SK-N-MC (cell line): Measurements from ENCODE around the gene GREM1.

ENCODE experiments used
- DNase-seq: peaks from one replicate; pipeline ENCODE4 v3.0.0-alpha.2; 2011; ENCODE audit warnings: low read depth, low spot score
- H3K27ac ChIP-seq: fragments of 200-600 bp; sonication (generic); 2 replicates; pipeline ENCODE4 v1.5.1; 2016; ENCODE audit warnings: mixed run types
- H3K36me3 ChIP-seq: fragments of 200-600 bp; sonication (generic); 2 replicates; pipeline ENCODE4 v1.6.1; 2017; ENCODE audit warnings: antibody characterized with exemption, low read length, mixed read lengths; ENCODE audit not compliant: insufficient read depth
- H3K4me3 ChIP-seq: fragments of 200-600 bp; sonication (generic); 2 replicates; pipeline ENCODE4 v1.5.1; 2016
- H3K9ac ChIP-seq: fragments of 200-600 bp; sonication (generic); 2 replicates; pipeline ENCODE4 v1.8.0; 2017; ENCODE audit warnings: mixed run types, mixed read lengths; ENCODE audit not compliant: insufficient read length
- H3K9me3 ChIP-seq: fragments of 200-600 bp; sonication (generic); 2 replicates; pipeline ENCODE4 v1.6.1; 2017; ENCODE audit warnings: low read depth, mild to moderate bottlenecking, antibody characterized with exemption, low read length, moderate library complexity, mixed read lengths
- EZH2 ChIP-seq: fragments of 200-600 bp; sonication (generic); IDR thresholded peaks from one replicate; pipeline ENCODE4 v1.6.1; 2017; ENCODE audit warnings: antibody characterized with exemption
- FOXP2 ChIP-seq: optimal IDR thresholded peaks from 2 replicates; pipeline ENCODE3; 2011; ENCODE audit warnings: mild to moderate bottlenecking, moderate library complexity; ENCODE audit not compliant: insufficient read depth; ENCODE audit errors: extremely low read length, control extremely low read depth
- POLR2AphosphoS5 ChIP-seq: IDR thresholded peaks from 2 replicates; pipeline ENCODE4 v1.6.1; 2012; ENCODE audit warnings: mild to moderate bottlenecking, low read depth, low read length, borderline replicate concordance

GREM1 gene

GRCh38 chr15:32677238-32677750, 40.5 kb upstream of the GREM1 start:
- no peaks in the 10 kb centered on the region for H3K9me3 ChIP-seq
- no peak overlapping the region for H3K27ac ChIP-seq
- H3K4me3 ChIP-seq = no peak overlapping the region
- no peaks in the 10 kb centered on the region for H3K36me3 ChIP-seq
- no peak overlapping the region for H3K9ac ChIP-seq
- no peak for TF ChIP-seq EZH2
- no peak for TF ChIP-seq FOXP2
- no peak for TF ChIP-seq POLR2AphosphoS5
- no peak for DNase-seq

DNA sequence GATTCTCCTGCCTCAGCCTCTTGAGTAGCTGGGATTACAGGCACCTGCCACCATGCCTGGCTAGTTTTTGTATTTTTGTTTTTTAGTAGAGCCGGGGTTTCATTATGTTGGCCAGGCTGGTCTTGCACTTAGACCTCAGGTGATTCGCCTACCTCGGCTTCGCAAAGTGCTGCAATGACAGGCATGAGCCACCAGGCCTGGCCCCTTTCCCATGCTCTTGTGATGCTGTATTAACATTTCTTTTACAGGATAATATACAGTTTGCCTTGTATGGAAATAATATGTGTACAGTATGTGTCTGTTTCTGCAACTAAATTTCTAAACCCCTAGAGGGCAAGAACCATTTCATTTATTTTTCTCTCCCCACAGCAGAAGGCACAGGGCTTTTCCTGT, 38.5 kb upstream of the GREM1 start:
- no peak overlapping the region for H3K4me3 ChIP-seq
- no peaks in the 10 kb centered on the region for H3K36me3 ChIP-seq
- no peak for DNase-seq
- TF ChIP-seq FOXP2 = no peak
- no peak for TF ChIP-seq EZH2
- no peak for TF ChIP-seq POLR2AphosphoS5
- no peaks in the 10 kb centered on the region for H3K9me3 ChIP-seq
- no peak overlapping the region for H3K9ac ChIP-seq
- no peak overlapping the region for H3K27ac ChIP-seq

- no peak overlapping the region for H3K9ac ChIP-seq
- no peak for DNase-seq
- no peak overlapping the region for H3K27ac ChIP-seq
- no peak for TF ChIP-seq EZH2
- no peak for TF ChIP-seq FOXP2
- no peak for TF ChIP-seq POLR2AphosphoS5
- no peaks in the 10 kb centered on the region for H3K36me3 ChIP-seq
- no peaks in the 10 kb centered on the region for H3K9me3 ChIP-seq
- H3K4me3 ChIP-seq = no peak overlapping the region
Observed at GRCh38 chr15:32682569-32682968, 35.2 kb upstream of the GREM1 start.

- DNase-seq = no peak
- no peaks in the 10 kb centered on the region for H3K9me3 ChIP-seq
- no peak overlapping the region for H3K4me3 ChIP-seq
- H3K27ac ChIP-seq = no peak overlapping the region
- H3K9ac ChIP-seq = no peak overlapping the region
- H3K36me3 ChIP-seq = no peaks in the 10 kb centered on the region
- no peak for TF ChIP-seq EZH2
- no peak for TF ChIP-seq POLR2AphosphoS5
- no peak for TF ChIP-seq FOXP2
Observed at GRCh38 chr15:32682977-32683630, 34.7 kb upstream of the GREM1 start.

- Histone ChIP-seq H3K9me3 (no peaks in the 10 kb centered on the region), H3K27ac (no peak overlapping the region), H3K36me3 (no peaks in the 10 kb centered on the region), H3K4me3 (no peak overlapping the region), H3K9ac (no peak overlapping the region)
- TF ChIP-seq POLR2AphosphoS5 (no peak), FOXP2 (no peak), EZH2 (no peak)
- no peak for DNase-seq
Observed at GRCh38 chr15:32683906-32684584, 33.8 kb upstream of the GREM1 start.

DNA sequence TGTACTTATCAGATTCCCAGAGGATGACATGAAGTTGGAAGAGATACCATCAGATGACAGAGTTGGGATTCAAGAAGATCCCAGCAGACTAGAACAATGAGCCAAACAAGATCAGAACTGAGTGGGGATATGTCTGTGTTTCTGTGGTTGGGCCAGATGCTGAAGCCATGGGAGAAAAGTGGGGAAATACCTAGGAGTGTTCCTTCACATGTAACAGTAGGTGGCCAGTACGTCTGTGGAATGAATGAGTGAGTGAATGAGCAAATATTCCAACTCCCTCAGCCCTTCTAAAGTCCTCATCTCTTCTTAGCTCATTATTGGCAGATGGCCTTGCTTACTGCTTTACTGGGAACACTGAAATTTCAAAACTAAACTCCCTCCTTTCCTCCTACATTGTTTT, 32.2 kb upstream of the GREM1 start:
- no peak for DNase-seq
- no peak overlapping the region for H3K27ac ChIP-seq
- TF ChIP-seq POLR2AphosphoS5 = no peak
- no peak for TF ChIP-seq EZH2
- no peak for TF ChIP-seq FOXP2
- H3K36me3 ChIP-seq = no peaks in the 10 kb centered on the region
- H3K9me3 ChIP-seq = no peaks in the 10 kb centered on the region
- no peak overlapping the region for H3K4me3 ChIP-seq
- no peak overlapping the region for H3K9ac ChIP-seq

GRCh38 chr15:32687556-32687955, 30.2 kb upstream of the GREM1 start:
- H3K27ac ChIP-seq = no peak overlapping the region
- H3K9me3 ChIP-seq = no peaks in the 10 kb centered on the region
- H3K36me3 ChIP-seq = no peaks in the 10 kb centered on the region
- H3K9ac ChIP-seq = no peak overlapping the region
- TF ChIP-seq EZH2 = no peak
- TF ChIP-seq FOXP2 = no peak
- no peak for TF ChIP-seq POLR2AphosphoS5
- no peak overlapping the region for H3K4me3 ChIP-seq
- DNase-seq = no peak

- TF ChIP-seq FOXP2 (no peak), EZH2 (no peak), POLR2AphosphoS5 (no peak)
- no peak overlapping the region for H3K27ac ChIP-seq
Observed at GRCh38 chr15:32688151-32688639, 29.6 kb upstream of the GREM1 start.

More at GRCh38 chr15:32688151-32688639, 29.6 kb upstream of the GREM1 start:
- Histone ChIP-seq H3K9me3 (no peaks in the 10 kb centered on the region), H3K9ac (no peak overlapping the region), H3K36me3 (no peaks in the 10 kb centered on the region), H3K4me3 (no peak overlapping the region)
- no peak for DNase-seq
